PC-3 (cell line): ENCODE measurements around the gene MAMLD1.

Experiments
- EZH2 ChIP-seq: fragments of 300-600 bp; sonication (generic); IDR thresholded peaks from one replicate; pipeline ENCODE4 v1.6.1; 2017; ENCODE audit warnings: antibody characterized with exemption, mild to moderate bottlenecking, low read length; ENCODE audit not compliant: unreplicated experiment
- EZH2phosphoT487 ChIP-seq: fragments of 300-600 bp; sonication (generic); IDR thresholded peaks from 2 replicates; pipeline ENCODE4 v1.6.1; 2018; ENCODE audit warnings: mild to moderate bottlenecking, antibody characterized with exemption, low read length, borderline replicate concordance
- TF ChIP-seq, protein P1 (sequence below): fragments of 300-600 bp; sonication (generic); conservative IDR thresholded peaks from 2 replicates; pipeline ENCODE4 v1.5.1; 2017; ENCODE audit warnings: antibody characterized with exemption, low read depth, mild to moderate bottlenecking, low read length

DNA sequence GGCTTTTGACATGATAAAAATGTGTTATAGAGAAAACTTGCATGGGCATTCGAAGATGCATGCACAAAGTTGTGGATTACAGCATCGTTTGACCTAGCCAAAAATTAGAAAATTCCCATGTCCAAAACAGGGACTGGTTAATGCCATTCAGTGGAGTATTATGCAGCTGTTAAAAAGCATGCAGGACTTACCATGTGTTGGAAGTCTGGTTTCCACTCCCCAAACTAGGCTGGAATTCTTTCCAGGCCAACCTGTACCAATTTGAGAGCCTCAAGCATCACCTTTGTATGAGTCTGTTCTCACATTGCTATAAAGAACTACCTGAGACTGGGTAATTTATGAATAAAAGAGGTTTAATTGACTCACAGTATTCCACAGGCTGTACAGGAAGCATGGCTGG lies 159.4 kb downstream of the MAMLD1 start:
- TF ChIP-seq, protein P1, sequence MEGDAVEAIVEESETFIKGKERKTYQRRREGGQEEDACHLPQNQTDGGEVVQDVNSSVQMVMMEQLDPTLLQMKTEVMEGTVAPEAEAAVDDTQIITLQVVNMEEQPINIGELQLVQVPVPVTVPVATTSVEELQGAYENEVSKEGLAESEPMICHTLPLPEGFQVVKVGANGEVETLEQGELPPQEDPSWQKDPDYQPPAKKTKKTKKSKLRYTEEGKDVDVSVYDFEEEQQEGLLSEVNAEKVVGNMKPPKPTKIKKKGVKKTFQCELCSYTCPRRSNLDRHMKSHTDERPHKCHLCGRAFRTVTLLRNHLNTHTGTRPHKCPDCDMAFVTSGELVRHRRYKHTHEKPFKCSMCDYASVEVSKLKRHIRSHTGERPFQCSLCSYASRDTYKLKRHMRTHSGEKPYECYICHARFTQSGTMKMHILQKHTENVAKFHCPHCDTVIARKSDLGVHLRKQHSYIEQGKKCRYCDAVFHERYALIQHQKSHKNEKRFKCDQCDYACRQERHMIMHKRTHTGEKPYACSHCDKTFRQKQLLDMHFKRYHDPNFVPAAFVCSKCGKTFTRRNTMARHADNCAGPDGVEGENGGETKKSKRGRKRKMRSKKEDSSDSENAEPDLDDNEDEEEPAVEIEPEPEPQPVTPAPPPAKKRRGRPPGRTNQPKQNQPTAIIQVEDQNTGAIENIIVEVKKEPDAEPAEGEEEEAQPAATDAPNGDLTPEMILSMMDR, result no peak
- TF ChIP-seq EZH2phosphoT487 (no peak), EZH2 (no peak)
